Bronchial epithelial cell (primary cell): ENCODE data around the gene PIN1. TPM values are rescaled to one million over a fixed set of nuclear protein-coding genes. Genes with fewer than 3 reads are reported as not detected.

ENCODE experiments used
- DNase-seq: peaks from one replicate; pipeline ENCODE4 v3.0.0-alpha.2; 2010; ENCODE audit warnings: low read depth
- FAIRE-seq: peaks from 2 replicates; lab custom pipeline; 2011; peaks lifted over from hg19 to GRCh38; lab: Jason Lieb, UNC
- H3K27me3 ChIP-seq: 2 replicates; pipeline ENCODE4 v1.5.1; 2011; ENCODE audit warnings: low read length; ENCODE audit not compliant: control insufficient read depth, insufficient read depth
- H3K36me3 ChIP-seq: 2 replicates; pipeline ENCODE4 v1.5.1; 2011; ENCODE audit warnings: low read length; ENCODE audit not compliant: control insufficient read depth, insufficient read depth
- H3K4me3 ChIP-seq: 2 replicates; pipeline ENCODE4 v1.5.1; 2011; ENCODE audit warnings: mild to moderate bottlenecking, low read depth, low read length, control low read depth
- total RNA-seq: library from RNA; depleted of rRNA; stranded (reverse); fragments of >200 nt; gene quantifications from 2 replicates; pipeline ENCODE4 v1.2.1, GENCODE V29; 2014
- TF ChIP-seq, protein P1 (sequence below): IDR thresholded peaks from 2 replicates; pipeline ENCODE4 v1.5.1; 2011; ENCODE audit warnings: mild to moderate bottlenecking, moderate library complexity, low read length, control low read depth, inconsistent platforms; ENCODE audit not compliant: insufficient read depth, severe bottlenecking

Gene PIN1
- total RNA-seq, 1 donor from 2014 or later = 61.3 TPM

DNA sequence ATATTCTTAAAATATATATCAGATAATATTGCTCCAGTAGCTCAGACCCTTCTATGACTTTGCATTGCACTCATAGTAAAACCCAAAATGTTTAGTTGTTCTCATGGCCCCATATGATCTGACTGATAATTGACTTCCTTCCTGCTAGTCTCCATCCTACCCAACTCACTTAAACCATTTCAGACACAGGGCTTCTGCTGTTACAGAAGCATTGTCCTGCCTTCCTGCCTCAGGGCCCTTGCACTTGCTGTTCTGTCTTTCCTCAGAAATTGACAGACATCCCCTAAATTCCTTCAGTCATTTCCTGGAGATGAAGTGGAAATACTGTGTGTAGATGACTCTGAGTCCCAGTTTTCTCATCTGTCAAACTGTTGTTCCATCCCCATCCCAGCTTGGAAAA is 36.0 kb upstream of the PIN1 start:
- Histone ChIP-seq H3K27me3 (no peaks in the 10 kb centered on the region), H3K4me3 (no peak overlapping the region), H3K36me3 (no peaks in the 10 kb centered on the region)
- TF ChIP-seq, protein P1, sequence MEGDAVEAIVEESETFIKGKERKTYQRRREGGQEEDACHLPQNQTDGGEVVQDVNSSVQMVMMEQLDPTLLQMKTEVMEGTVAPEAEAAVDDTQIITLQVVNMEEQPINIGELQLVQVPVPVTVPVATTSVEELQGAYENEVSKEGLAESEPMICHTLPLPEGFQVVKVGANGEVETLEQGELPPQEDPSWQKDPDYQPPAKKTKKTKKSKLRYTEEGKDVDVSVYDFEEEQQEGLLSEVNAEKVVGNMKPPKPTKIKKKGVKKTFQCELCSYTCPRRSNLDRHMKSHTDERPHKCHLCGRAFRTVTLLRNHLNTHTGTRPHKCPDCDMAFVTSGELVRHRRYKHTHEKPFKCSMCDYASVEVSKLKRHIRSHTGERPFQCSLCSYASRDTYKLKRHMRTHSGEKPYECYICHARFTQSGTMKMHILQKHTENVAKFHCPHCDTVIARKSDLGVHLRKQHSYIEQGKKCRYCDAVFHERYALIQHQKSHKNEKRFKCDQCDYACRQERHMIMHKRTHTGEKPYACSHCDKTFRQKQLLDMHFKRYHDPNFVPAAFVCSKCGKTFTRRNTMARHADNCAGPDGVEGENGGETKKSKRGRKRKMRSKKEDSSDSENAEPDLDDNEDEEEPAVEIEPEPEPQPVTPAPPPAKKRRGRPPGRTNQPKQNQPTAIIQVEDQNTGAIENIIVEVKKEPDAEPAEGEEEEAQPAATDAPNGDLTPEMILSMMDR = no peak
- DNase-seq (no peak), FAIRE-seq (no peak)

DNA sequence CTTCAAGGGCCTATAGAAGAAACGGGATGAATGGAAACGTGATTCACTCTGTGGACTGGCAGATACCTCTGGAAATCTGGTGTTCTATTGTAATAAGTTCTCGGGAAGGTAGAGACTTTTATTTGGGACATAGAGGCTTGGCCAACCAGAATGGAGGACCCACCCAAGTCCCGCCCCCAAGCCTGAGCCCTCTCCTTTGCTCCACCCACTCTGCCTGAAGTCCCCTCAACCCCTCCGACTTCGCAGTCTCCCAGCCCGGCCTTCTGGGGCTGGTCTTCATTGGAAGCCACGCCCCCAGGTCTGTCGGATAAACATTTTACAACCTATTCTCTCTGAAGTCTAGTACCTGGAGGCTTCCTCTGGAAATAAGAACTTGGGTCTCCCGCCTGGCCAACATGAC is 33.1 kb upstream of the PIN1 start:
- DNase-seq (no peak), FAIRE-seq (no peak)
- peaks cover 1% of the 10 kb centered on the region for H3K36me3 ChIP-seq
- TF ChIP-seq, protein P1 = no peak
- H3K27me3 ChIP-seq = no peaks in the 10 kb centered on the region
- H3K4me3 ChIP-seq = no peak overlapping the region

DNA sequence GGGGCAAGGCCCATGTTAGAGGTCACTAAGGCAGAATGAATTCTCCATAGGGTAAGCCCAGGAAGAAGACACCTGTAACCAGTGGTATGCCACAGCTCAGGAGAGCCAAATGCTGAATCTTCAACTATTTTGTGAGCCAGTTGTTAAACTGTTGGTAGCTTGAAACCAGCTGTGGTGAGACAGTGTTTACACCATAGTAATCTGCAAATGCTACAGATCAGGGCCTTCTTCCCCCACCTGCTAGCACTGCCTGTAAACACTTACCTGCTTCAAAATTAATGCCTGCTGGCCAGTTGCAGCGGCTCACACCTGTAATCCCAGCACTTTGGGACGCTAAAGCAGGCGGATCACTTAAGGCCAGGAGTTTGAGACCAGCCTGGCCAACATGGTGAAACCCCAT is 28.3 kb upstream of the PIN1 start:
- TF ChIP-seq, protein P1 = no peak
- H3K36me3 ChIP-seq = peaks cover 18% of the 10 kb centered on the region
- DNase-seq (no peak), FAIRE-seq (no peak)
- no peaks in the 10 kb centered on the region for H3K27me3 ChIP-seq
- no peak overlapping the region for H3K4me3 ChIP-seq

DNA sequence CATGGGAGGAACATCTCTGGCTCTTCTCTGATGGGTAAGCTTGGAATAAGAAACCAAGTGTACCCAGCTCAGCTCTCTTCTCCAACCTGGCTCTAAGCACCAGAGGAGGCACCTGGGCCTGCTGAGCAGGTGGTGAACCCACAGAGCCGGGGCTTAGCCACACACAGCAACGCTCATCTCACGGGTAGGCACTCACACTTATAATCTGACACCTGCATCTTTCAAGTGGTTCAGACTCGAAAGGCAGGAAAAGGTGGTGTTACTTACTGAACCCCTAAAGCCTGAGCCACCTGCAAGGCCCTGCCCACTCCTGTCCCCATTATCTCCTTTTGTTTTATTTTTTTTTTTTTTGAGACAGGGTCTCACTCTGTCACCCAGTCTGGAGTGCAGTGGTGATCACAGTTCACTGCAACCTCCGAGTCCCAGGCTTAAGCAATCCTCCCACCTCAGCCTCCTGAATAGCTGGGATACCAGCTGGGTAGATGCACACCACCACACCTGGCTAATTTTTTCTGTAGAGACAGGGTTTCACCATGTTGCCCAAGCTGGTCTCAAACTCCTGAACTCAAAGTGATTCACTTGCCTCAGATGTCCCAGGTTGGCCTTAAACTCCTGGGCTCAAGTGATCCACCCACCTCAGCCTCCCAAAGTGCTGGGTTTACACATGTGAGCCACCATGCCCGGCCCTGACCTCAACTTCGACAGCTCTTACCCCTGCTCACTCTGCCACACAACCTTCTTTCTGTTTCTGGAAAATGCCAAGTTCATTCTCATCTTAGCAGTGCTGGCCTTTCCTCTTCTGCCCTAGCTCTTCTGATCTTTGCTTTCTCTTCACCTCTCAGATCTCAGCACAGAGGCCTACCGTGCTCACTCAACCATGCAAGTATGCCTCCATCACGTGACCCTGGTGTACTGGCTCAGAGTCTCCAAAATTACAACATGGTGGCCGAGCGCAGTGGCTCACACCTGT is 26.0 kb upstream of the PIN1 start:
- Histone ChIP-seq H3K4me3 (no peak overlapping the region), H3K36me3 (peaks cover 18% of the 10 kb centered on the region), H3K27me3 (no peaks in the 10 kb centered on the region)
- TF ChIP-seq, protein P1 = no peak
- DNase-seq (no peak), FAIRE-seq (no peak)

DNA sequence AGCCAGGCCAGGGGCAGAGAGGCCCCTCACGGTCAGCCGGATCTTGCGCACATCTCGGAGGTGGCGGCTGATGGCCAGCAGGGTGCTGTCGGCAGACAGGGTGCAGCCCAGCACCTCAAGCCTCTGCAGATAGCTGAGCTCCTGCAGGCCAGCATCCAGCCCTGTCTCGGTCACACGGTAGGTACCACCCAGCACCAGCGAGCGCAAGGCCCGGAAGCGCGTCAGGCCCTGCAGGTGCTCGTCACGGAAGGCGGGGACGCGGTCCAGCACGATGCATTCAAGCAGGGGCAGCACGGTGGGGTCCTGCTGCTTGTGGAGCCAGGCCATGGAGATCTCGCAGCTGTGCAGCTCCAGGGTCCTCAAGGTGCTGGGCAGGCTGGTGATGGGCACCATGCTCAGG is 24.0 kb upstream of the PIN1 start:
- Histone ChIP-seq H3K4me3 (no peak overlapping the region), H3K36me3 (peaks cover 17% of the 10 kb centered on the region), H3K27me3 (no peaks in the 10 kb centered on the region)
- DNase-seq = no peak
- TF ChIP-seq, protein P1 = no peak
- no peak for FAIRE-seq
